ENCODE data around the gene IGSF23.
"Not testable (repeated sequence)": the region's sequence is repeated elsewhere in the genome, so short reads cannot be mapped to it uniquely, and the experiment has no call there.

The IGSF23 gene

GRCh38 chr19:44666852-44667556 lies 53.6 kb downstream of the IGSF23 start:
- DNase-seq (ENCODE audit: low spot score), result no peak

- no peak for DNase-seq (ENCODE audit: low spot score)
Measured at GRCh38 chr19:44668985-44669764, 55.8 kb downstream of the IGSF23 start.

- DNase-seq (ENCODE audit: low spot score), result not testable (repeated sequence)
Measured at GRCh38 chr19:44670027-44670426, 56.7 kb downstream of the IGSF23 start.

GRCh38 chr19:44671400-44671799 lies 58.0 kb downstream of the IGSF23 start, which contains the start of gene CEACAM19:
Gene CEACAM19 (plus strand): TSS chr19:44671482. CDS start chr19:44671932, 450 bp downstream.
- no peak for DNase-seq (ENCODE audit: low spot score)

GRCh38 chr19:44672226-44672625 lies 58.9 kb downstream of the IGSF23 start:
- DNase-seq (ENCODE audit: low spot score), result no peak

- no peak for DNase-seq (ENCODE audit: low spot score)
Measured at GRCh38 chr19:44673510-44673909, 60.1 kb downstream of the IGSF23 start.

- DNase-seq (ENCODE audit: low spot score), result no peak
Measured at GRCh38 chr19:44675521-44675920, 62.2 kb downstream of the IGSF23 start.

- DNase-seq (ENCODE audit: low spot score), result no peak
Measured at GRCh38 chr19:44677019-44677811, 63.9 kb downstream of the IGSF23 start.

GRCh38 chr19:44680536-44680935 lies 67.2 kb downstream of the IGSF23 start:
- no peak for DNase-seq (ENCODE audit: low spot score)

- DNase-seq (ENCODE audit: low spot score), result no peak
Measured at GRCh38 chr19:44681992-44682790, 68.8 kb downstream of the IGSF23 start.

GRCh38 chr19:44682807-44683206 lies 69.4 kb downstream of the IGSF23 start:
- DNase-seq (ENCODE audit: low spot score), result no peak

- DNase-seq (ENCODE audit: low spot score), result no peak
Measured at GRCh38 chr19:44683434-44684210, 70.3 kb downstream of the IGSF23 start.

- DNase-seq (ENCODE audit: low spot score), result not testable (repeated sequence)
Measured at GRCh38 chr19:44684396-44684795, 71.0 kb downstream of the IGSF23 start.

- no peak for DNase-seq (ENCODE audit: low spot score)
Measured at GRCh38 chr19:44684892-44685863, 71.8 kb downstream of the IGSF23 start.

- no peak for DNase-seq (ENCODE audit: low spot score)
Measured at GRCh38 chr19:44685877-44686276, 72.5 kb downstream of the IGSF23 start.

Data from HuH-7.5 (cell line).